SK-N-SH (cell line): ENCODE results near the gene PALLD. TPM values are rescaled to one million over a fixed set of nuclear protein-coding genes. Genes with fewer than 3 reads are reported as not detected.

Experiments
- CTCF ChIA-PET: fragments of 300-600, 350-600 bp; formaldehyde crosslinking; extraction: SDS; loops from one replicate; lab custom pipeline; 2021; lab: Yijun Ruan, JAX
- POLR2A ChIA-PET: fragments of 350-600 bp; sonication (Branson Sonifier 250); formaldehyde crosslinking; extraction: SDS; loops from one replicate; lab custom pipeline; 2020; ENCODE audit warnings: antibody characterized with exemption, inconsistent platforms; lab: Yijun Ruan, JAX
- DNase-seq: peaks from one replicate; pipeline ENCODE4 v3.0.0; 2012
- H2AFZ ChIP-seq: fragments of 200-600 bp; sonication (generic); 2 replicates; pipeline ENCODE4 v1.8.1; 2016; ENCODE audit warnings: antibody characterized with exemption, mild to moderate bottlenecking, low read depth
- H3F3A ChIP-seq: fragments of 200-600 bp; sonication (generic); replicated peaks from 2 replicates; pipeline ENCODE3; 2016; ENCODE audit warnings: antibody characterized with exemption, mild to moderate bottlenecking; ENCODE audit not compliant: insufficient read depth
- H3K27ac ChIP-seq, 2 experiments: fragments of 200-500 bp in 1 of 2; fragments of 200-600 bp in 1 of 2; sonication (Bioruptor generic) in 1 of 2; sonication (generic), shearing (Covaris generic) in 1 of 2; 2 replicates each; pipeline versions ENCODE4 v1.5.1 to v1.6.1; 2014 to 2016; ENCODE audit warnings: low read depth in 2 of 2, inconsistent platforms in 1 of 2, low read length in 1 of 2, mild to moderate bottlenecking in 1 of 2, mixed read lengths in 1 of 2
- H3K27me3 ChIP-seq: fragments of 200-600 bp; sonication (generic), shearing (Covaris generic); 2 replicates; pipeline ENCODE4 v1.6.1; 2016; ENCODE audit warnings: mixed run types; ENCODE audit not compliant: insufficient read depth
- H3K36me3 ChIP-seq, 2 experiments: fragments of 200-500 bp in 1 of 2; fragments of 200-600 bp in 1 of 2; sonication (Bioruptor generic) in 1 of 2; sonication (generic) in 1 of 2; replicated peaks in 1 of 2; 2 replicates each; pipeline versions ENCODE3 to v1.5.1; 2014 to 2016; ENCODE audit warnings: low read length in 1 of 2, mild to moderate bottlenecking in 1 of 2; ENCODE audit not compliant: insufficient read depth in 2 of 2, control insufficient read depth in 1 of 2
- H3K4me1 ChIP-seq, 2 experiments: fragments of 200-500 bp in 1 of 2; fragments of 200-600 bp in 1 of 2; sonication (Bioruptor generic) in 1 of 2; sonication (generic), shearing (Covaris generic) in 1 of 2; 2 replicates each; pipeline versions ENCODE4 v1.5.1 to v1.6.1; 2014 to 2016; ENCODE audit warnings: low read depth in 1 of 2, low read length in 1 of 2, mixed run types in 1 of 2; ENCODE audit not compliant: insufficient read depth in 2 of 2, control insufficient read depth in 1 of 2
- H3K4me2 ChIP-seq: fragments of 200-600 bp; sonication (generic), shearing (Covaris generic); 2 replicates; pipeline ENCODE4 v1.6.1; 2017; ENCODE audit warnings: mixed run types
- H3K4me3 ChIP-seq, 2 experiments: fragments of 200-500 bp in 1 of 2; fragments of 200-600 bp in 1 of 2; sonication (Bioruptor generic) in 1 of 2; sonication (generic), shearing (Covaris generic) in 1 of 2; 2 replicates each; pipeline versions ENCODE4 v1.5.1 to v1.8.1; 2014 to 2016; ENCODE audit warnings: low read depth in 2 of 2, inconsistent platforms in 1 of 2, low read length in 1 of 2, mild to moderate bottlenecking in 1 of 2, mixed read lengths in 1 of 2, moderate library complexity in 1 of 2
- H3K79me2 ChIP-seq: fragments of 200-600 bp; sonication (generic); 2 replicates; pipeline ENCODE4 v1.8.1; 2017; ENCODE audit warnings: mild to moderate bottlenecking; ENCODE audit not compliant: insufficient read depth
- H3K9ac ChIP-seq: fragments of 200-600 bp; sonication (generic); 2 replicates; pipeline ENCODE4 v1.6.1; 2017; ENCODE audit warnings: mixed run types
- H3K9me2 ChIP-seq: fragments of 200-600 bp; sonication (generic); 2 replicates; pipeline ENCODE4 v1.6.1; 2017; ENCODE audit warnings: mixed run types
- H3K9me3 ChIP-seq: fragments of 200-600 bp; sonication (generic); 2 replicates; pipeline ENCODE4 v1.6.1; 2017; ENCODE audit warnings: mixed run types, mild to moderate bottlenecking, moderate library complexity
- H4K20me1 ChIP-seq: fragments of 200-600 bp; sonication (generic); 2 replicates; pipeline ENCODE4 v1.6.1; 2017; ENCODE audit warnings: mild to moderate bottlenecking, mixed run types; ENCODE audit not compliant: insufficient read depth
- CHD2 ChIP-seq: fragments of 150-350 bp; IDR thresholded peaks from 2 replicates; pipeline ENCODE4 v1.6.1; 2018; ENCODE audit warnings: low read length; ENCODE audit not compliant: partially characterized antibody
- ELF1 ChIP-seq: IDR thresholded peaks from 2 replicates; pipeline ENCODE4 v1.4.0; 2012
- EP300 ChIP-seq, 2 experiments: IDR thresholded peaks; 2 replicates each; pipeline versions ENCODE4 v1.4.0 to v1.6.1; 2012; ENCODE audit warnings: borderline replicate concordance in 1 of 2, low read depth in 1 of 2, low read length in 1 of 2
- EZH2phosphoT487 ChIP-seq: fragments of 200-600 bp; sonication (generic); IDR thresholded peaks from 2 replicates; pipeline ENCODE4 v1.6.1; 2017; ENCODE audit warnings: low read depth, mixed run types, mild to moderate bottlenecking, antibody characterized with exemption, moderate library complexity, borderline replicate concordance
- MAX ChIP-seq: IDR thresholded peaks from 2 replicates; pipeline ENCODE4 v1.4.0; 2012; ENCODE audit warnings: low read depth
- NRF1 ChIP-seq: IDR thresholded peaks from 2 replicates; pipeline ENCODE4 v1.6.1; 2012; ENCODE audit warnings: low read depth, mild to moderate bottlenecking, low read length
- RCOR1 ChIP-seq: fragments of 150-350 bp; IDR thresholded peaks from 2 replicates; pipeline ENCODE4 v1.6.1; 2017; ENCODE audit warnings: antibody characterized with exemption, low read length
- REST ChIP-seq: IDR thresholded peaks from 2 replicates; pipeline ENCODE4 v1.6.1; 2012; ENCODE audit warnings: mild to moderate bottlenecking, low read depth, low read length, moderate library complexity
- RXRA ChIP-seq: IDR thresholded peaks from 2 replicates; pipeline ENCODE4 v1.4.0; 2012; ENCODE audit warnings: low read depth, mild to moderate bottlenecking, borderline replicate concordance
- SIN3A ChIP-seq: IDR thresholded peaks from 2 replicates; pipeline ENCODE4 v1.6.1; 2012; ENCODE audit warnings: low read depth, mild to moderate bottlenecking, low read length, moderate library complexity, borderline replicate concordance
- TCF12 ChIP-seq: IDR thresholded peaks from 2 replicates; pipeline ENCODE4 v1.4.0; 2012
- TEAD4 ChIP-seq: IDR thresholded peaks from 2 replicates; pipeline ENCODE4 v1.4.0; 2012; ENCODE audit warnings: mild to moderate bottlenecking, borderline replicate concordance; ENCODE audit not compliant: insufficient read depth
- YY1 ChIP-seq: IDR thresholded peaks from 2 replicates; pipeline ENCODE4 v1.4.0; 2012; ENCODE audit warnings: low read depth, mild to moderate bottlenecking
- ZBTB33 ChIP-seq: IDR thresholded peaks from 2 replicates; pipeline ENCODE4 v1.4.0; 2012; ENCODE audit warnings: low read depth, borderline replicate concordance
- WGBS: methylation state at CpG from one replicate; pipeline ENCODE4 v1.1.6; 2017; ENCODE audit warnings: low lambda C conversion rate; 5-methylcytosine and 5-hydroxymethylcytosine counted together
- polyA plus RNA-seq, 3 experiments: library from polyadenylated mRNA; depleted of rRNA; stranded (reverse); fragments of >200 nt; gene quantifications; 2 replicates each; pipeline ENCODE4 v1.2.3, GENCODE V29; 2012

PALLD gene
- polyA plus RNA-seq, 1 of the 3 experiments (the other 2 are of a cell fraction) = 33.0 TPM

GRCh38 chr4:168736860-168737805, 240.3 kb downstream of the PALLD start:
- Histone ChIP-seq H2AFZ (no peak overlapping the region), H3K4me1 (no peaks in the 10 kb centered on the region; a peak in 1 of 4 replicates), H3K9ac (no peak overlapping the region)
- TF ChIP-seq ZBTB33 (no peak), SIN3A (no peak), ELF1 (no peak), CHD2 (no peak)
- TF ChIP-seq, all 33 proteins: peak for 0
- no peaks in the 10 kb centered on the region for H3K79me2 ChIP-seq
- H3F3A ChIP-seq = no peaks in the 10 kb centered on the region
- 95% methylated on average over 7 of the region's 7 CpGs for WGBS
- CTCF ChIA-PET = interaction anchor here (1.2 kb wide), 1 partner anchor 28 kb away, joined by 3 read pairs; no protein-coding TSS in a partner anchor
- H3K36me3 ChIP-seq = no peaks in the 10 kb centered on the region
- H3K4me3 ChIP-seq = no peak overlapping the region
- H3K4me2 ChIP-seq = no peak overlapping the region
- no peak for DNase-seq
- no peak overlapping the region for H3K27ac ChIP-seq
- no peaks in the 10 kb centered on the region for H3K9me3 ChIP-seq
- H3K27me3 ChIP-seq = no peaks in the 10 kb centered on the region
- no peaks in the 10 kb centered on the region for H3K9me2 ChIP-seq
- no peaks in the 10 kb centered on the region for H4K20me1 ChIP-seq
- POLR2A ChIA-PET = no interaction called here

- H3K4me3 ChIP-seq = no peak overlapping the region
- H2AFZ ChIP-seq = no peak overlapping the region
- no peaks in the 10 kb centered on the region for H3K79me2 ChIP-seq
- H4K20me1 ChIP-seq = no peaks in the 10 kb centered on the region
- ChIA-PET POLR2A (no interaction called here), CTCF (no interaction called here)
- 96% methylated on average over 4 of the region's 4 CpGs for WGBS
- H3K27ac ChIP-seq = no peak overlapping the region
- no peak overlapping the region for H3K9ac ChIP-seq
- no peaks in the 10 kb centered on the region for H3K9me2 ChIP-seq
- H3F3A ChIP-seq = no peaks in the 10 kb centered on the region
- no peaks in the 10 kb centered on the region; a peak in 1 of 4 replicates for H3K4me1 ChIP-seq
- no peak overlapping the region for H3K4me2 ChIP-seq
- no peak for DNase-seq
- no peaks in the 10 kb centered on the region for H3K27me3 ChIP-seq
- H3K9me3 ChIP-seq = no peaks in the 10 kb centered on the region
- H3K36me3 ChIP-seq = no peaks in the 10 kb centered on the region
- no peak for TF ChIP-seq EP300 (IDR thresholded peaks at IDR 0.05; ENCODE audit: borderline replicate concordance in 1 of 2, low read depth in 1 of 2, low read length in 1 of 2)
- TF ChIP-seq TCF12 = peak; percentile 16; the same call in 1 of the 2 replicates
Observed at GRCh38 chr4:168737806-168738172, 240.9 kb downstream of the PALLD start.

- Histone ChIP-seq H3K9me2 (no peaks in the 10 kb centered on the region), H3K4me2 (no peak overlapping the region), H3K36me3 (no peaks in the 10 kb centered on the region), H3K9ac (no peak overlapping the region), H3K4me3 (no peak overlapping the region), H3K27ac (no peak overlapping the region), H3F3A (no peaks in the 10 kb centered on the region), H4K20me1 (no peaks in the 10 kb centered on the region), H3K4me1 (no peaks in the 10 kb centered on the region), H2AFZ (no peak overlapping the region), H3K27me3 (no peaks in the 10 kb centered on the region), H3K79me2 (no peaks in the 10 kb centered on the region), H3K9me3 (no peaks in the 10 kb centered on the region)
- WGBS = 83% methylated on average over 2 of the region's 2 CpGs
- DNase-seq = no peak
- ChIA-PET POLR2A (no interaction called here), CTCF (no interaction called here)
- no peak for TF ChIP-seq RXRA
- TF ChIP-seq CHD2 = no peak
- no peak for TF ChIP-seq ELF1
- TF ChIP-seq YY1 = no peak
- TF ChIP-seq TEAD4 = no peak
- no peak for TF ChIP-seq MAX
- no peak for TF ChIP-seq RCOR1
- TF ChIP-seq NRF1 = no peak
- no peak for TF ChIP-seq EZH2phosphoT487
- no peak for TF ChIP-seq REST
Observed at GRCh38 chr4:168739886-168740285, 243.0 kb downstream of the PALLD start.
